H1 (cell line): Measurements from ENCODE around the gene FSIP1. TPM values are rescaled to one million over a fixed set of nuclear protein-coding genes. Genes with fewer than 3 reads are reported as not detected.

ENCODE experiments used
- CTCF ChIA-PET: fragments of 300-600 bp; sonication (Branson Sonifier 250); formaldehyde crosslinking; loops from one replicate; lab custom pipeline; 2021; ENCODE audit not compliant: partially characterized antibody; lab: Charles Lee
- POLR2A ChIA-PET: fragments of 300-600 bp; sonication (Branson Sonifier 250); formaldehyde crosslinking; loops from one replicate; lab custom pipeline; 2021; ENCODE audit warnings: inconsistent platforms; ENCODE audit not compliant: partially characterized antibody; lab: Charles Lee
- DNase-seq, 2 experiments: peaks; one replicate each; pipeline versions ENCODE4 v3.0.0 to v3.0.0-alpha.2; 2010 to 2022; ENCODE audit warnings: low spot score in 2 of 2, low read depth in 1 of 2, mixed read lengths in 1 of 2
- FAIRE-seq: peaks from 2 replicates; lab custom pipeline; 2011; peaks lifted over from hg19 to GRCh38; lab: Jason Lieb, UNC
- H2AFZ ChIP-seq: 2 replicates; pipeline ENCODE4 v1.8.1; 2012; ENCODE audit warnings: low read length, inconsistent platforms
- H2AK5ac ChIP-seq: 2 replicates; pipeline ENCODE4 v1.6.1; 2013; ENCODE audit warnings: low read depth, low read length
- H2BK120ac ChIP-seq: replicated peaks from 2 replicates; pipeline ENCODE3; 2013; ENCODE audit warnings: low read depth, low read length, inconsistent platforms
- H2BK12ac ChIP-seq: 2 replicates; pipeline ENCODE4 v1.6.1; 2013; ENCODE audit warnings: low read depth, low read length
- H2BK15ac ChIP-seq: 2 replicates; pipeline ENCODE4 v1.6.1; 2013; ENCODE audit warnings: low read length
- H2BK20ac ChIP-seq: 2 replicates; pipeline ENCODE4 v1.6.1; 2013; ENCODE audit warnings: low read length
- H2BK5ac ChIP-seq: 2 replicates; pipeline ENCODE4 v1.6.1; 2013; ENCODE audit warnings: low read depth, low read length
- H3K14ac ChIP-seq: 2 replicates; pipeline ENCODE4 v1.6.1; 2013; ENCODE audit warnings: inconsistent platforms; ENCODE audit not compliant: insufficient read length
- H3K18ac ChIP-seq: 2 replicates; pipeline ENCODE4 v1.6.1; 2013; ENCODE audit warnings: low read length; ENCODE audit errors: extremely low read depth
- H3K23ac ChIP-seq: 2 replicates; pipeline ENCODE4 v1.6.1; 2013; ENCODE audit warnings: inconsistent platforms; ENCODE audit not compliant: insufficient read length
- H3K23me2 ChIP-seq: 2 replicates; pipeline ENCODE4 v1.6.1; 2013; ENCODE audit warnings: low read depth, low read length
- H3K27ac ChIP-seq: 2 replicates; pipeline ENCODE4 v1.6.1; 2011; ENCODE audit warnings: low read depth, low read length, inconsistent platforms
- H3K27me3 ChIP-seq, 4 experiments: replicated peaks in 1 of 4; 1 replicate in 1 of 4; 2 replicates in 3 of 4; pipeline versions ENCODE4 v1.6.1 to v1.8.1; 2011 to 2013; ENCODE audit warnings: low read length in 3 of 4, mild to moderate bottlenecking in 3 of 4, inconsistent platforms in 2 of 4, mixed read lengths in 2 of 4, moderate library complexity in 1 of 4; ENCODE audit not compliant: control insufficient read depth in 3 of 4, insufficient read depth in 3 of 4; ENCODE audit errors: extremely low read depth in 1 of 4
- H3K36me3 ChIP-seq, 4 experiments: 2 replicates each; pipeline versions ENCODE4 v1.6.1 to v1.8.1; 2011 to 2013; ENCODE audit warnings: mild to moderate bottlenecking in 4 of 4, low read length in 3 of 4, moderate library complexity in 2 of 4, control low read depth in 1 of 4, inconsistent platforms in 1 of 4; ENCODE audit not compliant: insufficient read depth in 4 of 4, control insufficient read depth in 2 of 4
- H3K4ac ChIP-seq: replicated peaks from 2 replicates; pipeline ENCODE3; 2013; ENCODE audit warnings: low read length, low read depth, mixed read lengths, inconsistent platforms; ENCODE audit not compliant: insufficient read length
- H3K4me1 ChIP-seq, 4 experiments: replicated peaks in 1 of 4; 1 replicate in 1 of 4; 2 replicates in 3 of 4; pipeline versions ENCODE4 v1.6.1 to v1.8.1; 2011 to 2013; ENCODE audit warnings: low read length in 3 of 4, inconsistent platforms in 2 of 4, mixed read lengths in 1 of 4; ENCODE audit not compliant: insufficient read depth in 4 of 4, control insufficient read depth in 3 of 4
- H3K4me2 ChIP-seq, 2 experiments: 2 replicates each; pipeline versions ENCODE4 v1.6.1 to v1.8.1; 2011 to 2013; ENCODE audit warnings: low read depth in 2 of 2, low read length in 2 of 2, control low read depth in 1 of 2, inconsistent platforms in 1 of 2, mild to moderate bottlenecking in 1 of 2; ENCODE audit not compliant: insufficient read depth in 1 of 2
- H3K4me3 ChIP-seq, 4 experiments: fragments of 200-600, 300-600 bp in 1 of 4; sonication (generic), shearing (Covaris generic), sonication (Bioruptor Twin) in 1 of 4; 2 replicates each; pipeline versions ENCODE4 v1.5.1 to v1.8.1; 2011 to 2016; ENCODE audit warnings: low read length in 4 of 4, low read depth in 3 of 4, control low read depth in 2 of 4, inconsistent platforms in 2 of 4, mild to moderate bottlenecking in 2 of 4, mixed read lengths in 1 of 4, moderate library complexity in 1 of 4; ENCODE audit not compliant: insufficient read depth in 2 of 4; ENCODE audit errors: extremely low read depth in 1 of 4
- H3K56ac ChIP-seq: replicated peaks from 2 replicates; pipeline ENCODE3; 2013; ENCODE audit warnings: low read depth, mild to moderate bottlenecking, mixed read lengths, low read length, inconsistent platforms; ENCODE audit not compliant: insufficient read length
- H3K79me1 ChIP-seq: 2 replicates; pipeline ENCODE4 v1.6.1; 2013; ENCODE audit warnings: low read depth, low read length, control low read depth
- H3K79me2 ChIP-seq, 2 experiments: 2 replicates each; pipeline versions ENCODE4 v1.6.1 to v1.8.1; 2012 to 2013; ENCODE audit warnings: low read length in 2 of 2, mild to moderate bottlenecking in 2 of 2, inconsistent platforms in 1 of 2; ENCODE audit not compliant: insufficient read depth in 2 of 2, control insufficient read depth in 1 of 2
- H3K9ac ChIP-seq, 4 experiments: replicated peaks in 1 of 4; 1 replicate in 1 of 4; 2 replicates in 3 of 4; pipeline versions ENCODE4 v1.6.1 to v1.8.1; 2011 to 2013; ENCODE audit warnings: low read depth in 3 of 4, low read length in 3 of 4, control low read depth in 2 of 4, mild to moderate bottlenecking in 2 of 4, moderate library complexity in 2 of 4, inconsistent platforms in 1 of 4; ENCODE audit errors: extremely low read depth in 1 of 4
- H3K9me3 ChIP-seq, 2 experiments: 2 replicates each; pipeline versions ENCODE4 v1.6.1 to v1.8.1; 2012 to 2013; ENCODE audit warnings: mild to moderate bottlenecking in 2 of 2, moderate library complexity in 2 of 2, control low read depth in 1 of 2, inconsistent platforms in 1 of 2, low read depth in 1 of 2, low read length in 1 of 2, mixed read lengths in 1 of 2; ENCODE audit not compliant: insufficient read depth in 2 of 2
- H4K20me1 ChIP-seq, 2 experiments: replicated peaks in 1 of 2; 2 replicates each; pipeline versions ENCODE3 to v1.8.1; 2011 to 2013; ENCODE audit warnings: inconsistent platforms in 2 of 2, low read length in 2 of 2, mild to moderate bottlenecking in 1 of 2; ENCODE audit not compliant: insufficient read depth in 2 of 2, control insufficient read depth in 1 of 2
- H4K5ac ChIP-seq: 2 replicates; pipeline ENCODE4 v1.6.1; 2013; ENCODE audit warnings: low read length, low read depth, mixed read lengths, inconsistent platforms; ENCODE audit not compliant: insufficient read length
- H4K8ac ChIP-seq: 2 replicates; pipeline ENCODE4 v1.8.0; 2013; ENCODE audit warnings: mild to moderate bottlenecking, moderate library complexity, low read length, inconsistent platforms; ENCODE audit not compliant: insufficient read depth; ENCODE audit errors: extremely low read depth
- H4K91ac ChIP-seq: replicated peaks from 2 replicates; pipeline ENCODE3; 2013; ENCODE audit warnings: low read length, mixed read lengths, inconsistent platforms; ENCODE audit not compliant: insufficient read length
- ASH2L ChIP-seq: fragments of 200-600, 300-600 bp; sonication (generic); IDR thresholded peaks from one replicate; pipeline ENCODE4 v1.7.1; 2017; ENCODE audit warnings: low read length
- CHD1 ChIP-seq: IDR thresholded peaks from 2 replicates; pipeline ENCODE4 v1.6.1; 2012; ENCODE audit warnings: low read depth, low read length, improper control_type of control experiment
- CTBP2 ChIP-seq: IDR thresholded peaks from 2 replicates; pipeline ENCODE4 v1.7.0; 2011; ENCODE audit warnings: borderline replicate concordance, mild to moderate bottlenecking, moderate library complexity, mixed read lengths, low read length; ENCODE audit not compliant: insufficient read depth, insufficient read length
- EP300 ChIP-seq, 2 experiments: IDR thresholded peaks; 1 replicate in 1 of 2; 2 replicates in 1 of 2; pipeline ENCODE4 v1.6.1; 2011 to 2012; ENCODE audit warnings: low read depth in 2 of 2, low read length in 2 of 2, mild to moderate bottlenecking in 2 of 2, borderline replicate concordance in 1 of 2, inconsistent platforms in 1 of 2, moderate library complexity in 1 of 2
- KDM5A ChIP-seq: fragments of 200-600 bp; IDR thresholded peaks from 2 replicates; pipeline ENCODE4 v1.7.1; 2012; ENCODE audit warnings: mild to moderate bottlenecking, low read length, inconsistent platforms, mixed read lengths
- MAFK ChIP-seq: IDR thresholded peaks from 2 replicates; pipeline ENCODE4 v1.6.1; 2012; ENCODE audit warnings: low read depth, mild to moderate bottlenecking, improper control_type of control experiment, low read length
- NANOG ChIP-seq: IDR thresholded peaks from 2 replicates; pipeline ENCODE4 v1.6.1; 2011; ENCODE audit warnings: low read length, low read depth, mild to moderate bottlenecking, inconsistent platforms; ENCODE audit not compliant: insufficient read depth, poor library complexity, severe bottlenecking
- PHF8 ChIP-seq: fragments of 200-600 bp; sonication (generic); conservative IDR thresholded peaks from 2 replicates; pipeline ENCODE4 v1.7.1; 2012; ENCODE audit warnings: low read depth, mild to moderate bottlenecking, inconsistent platforms, low read length, moderate library complexity
- SAP30 ChIP-seq: fragments of 300-600 bp; sonication (generic); IDR thresholded peaks from 2 replicates; pipeline ENCODE4 v1.7.1; 2012; ENCODE audit warnings: low read length, moderate library complexity, mild to moderate bottlenecking, inconsistent platforms; ENCODE audit not compliant: insufficient read depth, insufficient replicate concordance
- SIRT6 ChIP-seq: IDR thresholded peaks from one replicate; pipeline ENCODE4 v1.7.1; 2012; ENCODE audit warnings: low read length, inconsistent platforms
- SP4 ChIP-seq: IDR thresholded peaks from 2 replicates; pipeline ENCODE4 v1.6.1; 2012; ENCODE audit warnings: low read length, inconsistent platforms
- TBP ChIP-seq: IDR thresholded peaks from 2 replicates; pipeline ENCODE4 v1.6.1; 2011; ENCODE audit warnings: low read depth, low read length, improper control_type of control experiment
- WGBS, 2 experiments: shearing (Covaris generic) in 1 of 2; methylation state at CpG; one replicate each; pipeline versions ENCODE4 v1.1.6 to v1.1.7; 2013 to 2015; ENCODE audit warnings: low lambda C conversion rate in 2 of 2, mixed read lengths in 2 of 2, inconsistent platforms in 1 of 2, low coverage in 1 of 2, missing lambda C conversion rate in 1 of 2; ENCODE audit not compliant: insufficient replicate concordance in 2 of 2, insufficient coverage in 1 of 2, insufficient read length in 1 of 2; ENCODE audit errors: extremely low coverage in 1 of 2, missing lambda C conversion rate in 1 of 2; 5-methylcytosine and 5-hydroxymethylcytosine counted together
- polyA plus RNA-seq, 7 experiments: library from polyadenylated mRNA; depleted of rRNA in 3 of 7; stranded (reverse) in 5 of 7; unstranded in 2 of 7; fragments of >200 nt in 5 of 7; fragments of 200-250 nt in 2 of 7; gene quantifications; 1 replicate in 5 of 7; 2 replicates in 1 of 7; 4 replicates in 1 of 7; pipeline versions ENCODE4 v1.2.1 to v1.2.3, GENCODE V29; 2011 to 2013; ENCODE audit warnings: missing spikeins in 2 of 7, mixed read lengths in 2 of 7
- total RNA-seq: library from RNA; stranded (reverse); fragmentation: NEBNext Ultra II Directional; extraction: Animal tissue kit (Norgen Biotek cat#: 25700); gene quantifications from 2 replicates; pipeline ENCODE4 v1.2.1, GENCODE V29; 2021

Gene FSIP1
- total and polyA plus RNA-seq, 2 of the 8 experiments (the other 6 are each of a cell fraction or from before 2014, with no cell fraction given), result 0.18 to 1.3 TPM

GRCh38 chr15:39743611-39744010 lies 39.0 kb downstream of the FSIP1 start:
- POLR2A ChIA-PET, result no interaction called here
- no peaks in the 10 kb centered on the region for H3K36me3 ChIP-seq
- H3K23ac ChIP-seq, result no peak overlapping the region
- no peak overlapping the region for H3K9ac ChIP-seq
- H3K9me3 ChIP-seq, result no peaks in the 10 kb centered on the region
- H3K27me3 ChIP-seq, result no peaks in the 10 kb centered on the region
- no peaks in the 10 kb centered on the region for H3K4me1 ChIP-seq
- H2BK120ac ChIP-seq, result no peak overlapping the region
- no peak overlapping the region for H4K91ac ChIP-seq
- H3K56ac ChIP-seq, result no peak overlapping the region
- no peaks in the 10 kb centered on the region for H4K20me1 ChIP-seq
- H3K23me2 ChIP-seq, result no peaks in the 10 kb centered on the region
- no peak overlapping the region for H3K4me3 ChIP-seq
- H2BK5ac ChIP-seq, result no peak overlapping the region
- no peak overlapping the region for H2BK15ac ChIP-seq
- H3K18ac ChIP-seq, result no peak overlapping the region
- H3K79me2 ChIP-seq, result no peaks in the 10 kb centered on the region
- DNase-seq (no peak), FAIRE-seq (no peak)
- H2BK20ac ChIP-seq, result no peak overlapping the region
- WGBS, 2 experiments, result 48% methylated on average over 2 of the region's 2 CpGs; no CpG with 5 or more reads in 1 of the 2 experiments
- no peak overlapping the region for H3K4ac ChIP-seq
- no peak overlapping the region for H3K4me2 ChIP-seq
- no peak overlapping the region for H2AK5ac ChIP-seq
- H2BK12ac ChIP-seq, result no peak overlapping the region
- no peak overlapping the region for H4K5ac ChIP-seq
- H4K8ac ChIP-seq, result no peak overlapping the region
- H3K27ac ChIP-seq, result no peak overlapping the region
- H3K79me1 ChIP-seq, result no peaks in the 10 kb centered on the region
- H2AFZ ChIP-seq, result no peak overlapping the region
- no peak overlapping the region for H3K14ac ChIP-seq
- CTCF ChIA-PET, result interaction anchor here (1.3 to 2.6 kb wide), 3 partner anchors 13 to 58 kb away, joined by 3 to 30 read pairs (median 6); no protein-coding TSS in a partner anchor
- TF ChIP-seq NANOG (no peak), EP300 (IDR thresholded peaks at IDR 0.05; ENCODE audit: borderline replicate concordance in 1 of 2, low read depth in 2 of 2, low read length in 2 of 2) (no peak), MAFK (no peak), ASH2L (no peak), SAP30 (no peak), SIRT6 (no peak), SP4 (no peak), CHD1 (no peak), KDM5A (no peak), CTBP2 (no peak), TBP (no peak), PHF8 (no peak)
